HUES64 (cell line): ENCODE results near the gene PRMT2.

Experiments
- H3K27ac ChIP-seq: 2 replicates; pipeline ENCODE4 v1.7.0; 2013; ENCODE audit warnings: low read depth, low read length, inconsistent platforms
- H3K27me3 ChIP-seq: 2 replicates; pipeline ENCODE4 v1.6.1; 2013; ENCODE audit warnings: mild to moderate bottlenecking, low read length; ENCODE audit not compliant: insufficient read depth
- H3K36me3 ChIP-seq: 2 replicates; pipeline ENCODE4 v1.6.1; 2013; ENCODE audit warnings: mild to moderate bottlenecking, low read length; ENCODE audit not compliant: insufficient read depth
- H3K4me1 ChIP-seq: 2 replicates; pipeline ENCODE4 v1.6.1; 2013; ENCODE audit warnings: mild to moderate bottlenecking, low read length, moderate library complexity; ENCODE audit not compliant: insufficient read depth
- H3K4me3 ChIP-seq: 2 replicates; pipeline ENCODE4 v1.5.1; 2013; ENCODE audit warnings: mild to moderate bottlenecking, low read length, moderate library complexity
- H3K9ac ChIP-seq: 2 replicates; pipeline ENCODE4 v1.6.1; 2013; ENCODE audit warnings: mild to moderate bottlenecking, low read depth, low read length
- H3K9me3 ChIP-seq: 2 replicates; pipeline ENCODE4 v1.6.1; 2013; ENCODE audit warnings: low read depth, low read length; ENCODE audit not compliant: insufficient read depth
- WGBS: fragments of 150-250, 120-280 bp; methylation state at CpG from one replicate; pipeline ENCODE4 v1.1.7; 2013; ENCODE audit warnings: missing lambda C conversion rate; 5-methylcytosine and 5-hydroxymethylcytosine counted together

Gene PRMT2

GRCh38 chr21:46618738-46619379 is 16.6 kb upstream of the PRMT2 start:
- H3K4me3 ChIP-seq, result no peak overlapping the region
- no peaks in the 10 kb centered on the region for H3K36me3 ChIP-seq
- 92% methylated on average over 4 of the region's 5 CpGs for WGBS
- H3K27me3 ChIP-seq, result no peaks in the 10 kb centered on the region
- H3K9ac ChIP-seq, result no peak overlapping the region
- H3K27ac ChIP-seq, result no peak overlapping the region
- no peaks in the 10 kb centered on the region for H3K9me3 ChIP-seq
- peaks cover 7% of the 10 kb centered on the region; the same call in 1 of the 2 replicates for H3K4me1 ChIP-seq

GRCh38 chr21:46619846-46620245 is 15.6 kb upstream of the PRMT2 start:
- H3K4me1 ChIP-seq, result peaks cover 7% of the 10 kb centered on the region; the same call in 1 of the 2 replicates

GRCh38 chr21:46620846-46621245 is 14.6 kb upstream of the PRMT2 start:
- Histone ChIP-seq H3K4me1 (peaks cover 7% of the 10 kb centered on the region; the same call in 1 of the 2 replicates), H3K4me3 (no peak overlapping the region), H3K9ac (no peak overlapping the region), H3K27ac (peak overlapping the region; percentile 20; the same call in 1 of the 2 replicates), H3K9me3 (peaks cover 7% of the 10 kb centered on the region), H3K27me3 (no peaks in the 10 kb centered on the region), H3K36me3 (no peaks in the 10 kb centered on the region)
- WGBS, result 95% methylated on average over 7 of the region's 7 CpGs

More at GRCh38 chr21:46619846-46620245, 15.6 kb upstream of the PRMT2 start:
- no peak overlapping the region for H3K9ac ChIP-seq
- H3K36me3 ChIP-seq, result no peaks in the 10 kb centered on the region
- 88% methylated on average over 2 of the region's 2 CpGs for WGBS
- H3K4me3 ChIP-seq, result no peak overlapping the region
- H3K27ac ChIP-seq, result no peak overlapping the region
- no peaks in the 10 kb centered on the region for H3K9me3 ChIP-seq
- H3K27me3 ChIP-seq, result no peaks in the 10 kb centered on the region

- peaks cover 7% of the 10 kb centered on the region for H3K9me3 ChIP-seq
- peaks cover 7% of the 10 kb centered on the region; the same call in 1 of the 2 replicates for H3K4me1 ChIP-seq
- no peak overlapping the region for H3K4me3 ChIP-seq
- no peaks in the 10 kb centered on the region for H3K36me3 ChIP-seq
- WGBS, result 90% methylated on average over 9 of the region's 9 CpGs
- H3K27ac ChIP-seq, result peak overlapping the region; percentile 20
- H3K9ac ChIP-seq, result no peak overlapping the region
- no peaks in the 10 kb centered on the region for H3K27me3 ChIP-seq
Observed at GRCh38 chr21:46621457-46622182, 13.9 kb upstream of the PRMT2 start.

- Histone ChIP-seq H3K27ac (peak overlapping the region; percentile 20; the same call in 1 of the 2 replicates), H3K4me1 (peaks cover 7% of the 10 kb centered on the region; the same call in 1 of the 2 replicates)
Observed at GRCh38 chr21:46622226-46622625, 13.2 kb upstream of the PRMT2 start.

GRCh38 chr21:46624050-46624449 is 11.4 kb upstream of the PRMT2 start:
- 91% methylated on average over 16 of the region's 16 CpGs for WGBS
- Histone ChIP-seq H3K27me3 (no peaks in the 10 kb centered on the region), H3K9ac (no peak overlapping the region)

More at GRCh38 chr21:46622226-46622625, 13.2 kb upstream of the PRMT2 start:
- Histone ChIP-seq H3K9me3 (peaks cover 7% of the 10 kb centered on the region), H3K4me3 (no peak overlapping the region), H3K36me3 (no peaks in the 10 kb centered on the region), H3K9ac (no peak overlapping the region), H3K27me3 (no peaks in the 10 kb centered on the region)
- 53% methylated on average over 4 of the region's 4 CpGs for WGBS

GRCh38 chr21:46625759-46626158 is 9.7 kb upstream of the PRMT2 start:
- peaks cover 7% of the 10 kb centered on the region for H3K9me3 ChIP-seq
- no peak overlapping the region for H3K4me3 ChIP-seq
- no peak overlapping the region for H3K27ac ChIP-seq
- 67% methylated on average over 1 of the region's 1 CpG for WGBS
- H3K9ac ChIP-seq, result no peak overlapping the region
- no peaks in the 10 kb centered on the region; the same call in 1 of the 2 replicates for H3K4me1 ChIP-seq
- no peaks in the 10 kb centered on the region for H3K36me3 ChIP-seq
- H3K27me3 ChIP-seq, result no peaks in the 10 kb centered on the region

More at GRCh38 chr21:46624050-46624449, 11.4 kb upstream of the PRMT2 start:
- Histone ChIP-seq H3K4me3 (no peak overlapping the region), H3K36me3 (no peaks in the 10 kb centered on the region), H3K4me1 (peaks cover 7% of the 10 kb centered on the region; the same call in 1 of the 2 replicates), H3K9me3 (peaks cover 7% of the 10 kb centered on the region), H3K27ac (no peak overlapping the region)

GRCh38 chr21:46626536-46626935 is 8.9 kb upstream of the PRMT2 start:
- WGBS, result 98% methylated on average over 7 of the region's 7 CpGs
- H3K36me3 ChIP-seq, result no peaks in the 10 kb centered on the region
- H3K27me3 ChIP-seq, result no peaks in the 10 kb centered on the region
- H3K4me1 ChIP-seq, result no peaks in the 10 kb centered on the region; the same call in 1 of the 2 replicates
- H3K9ac ChIP-seq, result no peak overlapping the region
- H3K4me3 ChIP-seq, result no peak overlapping the region
- H3K9me3 ChIP-seq, result peaks cover 7% of the 10 kb centered on the region
- H3K27ac ChIP-seq, result no peak overlapping the region

- Histone ChIP-seq H3K9ac (no peak overlapping the region), H3K9me3 (peaks cover 7% of the 10 kb centered on the region), H3K36me3 (no peaks in the 10 kb centered on the region), H3K4me1 (peaks cover 4% of the 10 kb centered on the region), H3K27me3 (no peaks in the 10 kb centered on the region), H3K27ac (no peak overlapping the region), H3K4me3 (no peak overlapping the region)
- 81% methylated on average over 6 of the region's 6 CpGs for WGBS
Observed at GRCh38 chr21:46626975-46627501, 8.4 kb upstream of the PRMT2 start.

GRCh38 chr21:46627726-46628125 is 7.7 kb upstream of the PRMT2 start:
- Histone ChIP-seq H3K4me3 (no peak overlapping the region), H3K27me3 (no peaks in the 10 kb centered on the region), H3K9ac (no peak overlapping the region), H3K36me3 (no peaks in the 10 kb centered on the region), H3K27ac (no peak overlapping the region), H3K9me3 (peaks cover 7% of the 10 kb centered on the region), H3K4me1 (peaks cover 8% of the 10 kb centered on the region; the same call in 1 of the 2 replicates)
- WGBS, result 93% methylated on average over 4 of the region's 4 CpGs

- 93% methylated on average over 6 of the region's 6 CpGs for WGBS
- peaks cover 10% of the 10 kb centered on the region; the same call in 1 of the 2 replicates for H3K4me1 ChIP-seq
- no peak overlapping the region for H3K9ac ChIP-seq
- peaks cover 7% of the 10 kb centered on the region for H3K9me3 ChIP-seq
- H3K36me3 ChIP-seq, result no peaks in the 10 kb centered on the region
- no peak overlapping the region for H3K27ac ChIP-seq
- no peak overlapping the region for H3K4me3 ChIP-seq
- H3K27me3 ChIP-seq, result no peaks in the 10 kb centered on the region
Observed at GRCh38 chr21:46628868-46629267, 6.6 kb upstream of the PRMT2 start.
